HCT116 (cell line): ENCODE data around the gene HEXD. TPM values are rescaled to one million over a fixed set of nuclear protein-coding genes. Genes with fewer than 3 reads are reported as not detected.

Experiments used
- ATAC-seq: fragments of 200-7000 bp; cut with Tn5 transposase; 2 replicates; pipeline ENCODE4 v1.9.1; 2020; ENCODE audit warnings: mild to moderate bottlenecking, moderate library complexity
- BruUV-seq: library from RNA; stranded (reverse); fragments of 400-500 nt; replicated peaks from 2 replicates; lab custom pipeline; 2021; lab: Mats Ljungman, UMichigan
- CTCF ChIA-PET: fragments of 300-600 bp; sonication (Branson Sonifier 250); formaldehyde crosslinking; loops from one replicate; lab custom pipeline; 2021; ENCODE audit warnings: antibody characterized with exemption; lab: Charles Lee
- POLR2A ChIA-PET: fragments of 300-600, 350-600 bp; sonication (Branson Sonifier 250); formaldehyde crosslinking; loops from one replicate; lab custom pipeline; 2021; ENCODE audit warnings: antibody characterized with exemption; lab: Charles Lee
- RAD21 ChIA-PET, 2 experiments: fragments of 300-600 bp; sonication (Branson Sonifier 250); formaldehyde crosslinking; loops; one replicate each; lab custom pipeline; 2023; ENCODE audit warnings: low total read pairs in 2 of 2; ENCODE audit not compliant: uncharacterized antibody in 2 of 2, unreplicated experiment in 2 of 2, low non-redundant PET in 1 of 2; lab: Charles Lee
- DNase-seq: peaks from one replicate; pipeline ENCODE4 v3.0.0-alpha.2; 2010; ENCODE audit warnings: low read depth, low spot score
- H2AFZ ChIP-seq: fragments of 200-600 bp; shearing (Covaris generic), sonication (generic); 2 replicates; pipeline ENCODE4 v1.6.1; 2017; ENCODE audit warnings: low read depth, mixed run types, mixed read lengths, antibody characterized with exemption, low read length; ENCODE audit not compliant: poor library complexity, severe bottlenecking
- H3K27ac ChIP-seq: 2 replicates; pipeline ENCODE4 v1.5.1; 2012; ENCODE audit warnings: low read depth, low read length
- H3K27me3 ChIP-seq: fragments of 200-600 bp; sonication (generic); 2 replicates; pipeline ENCODE4 v1.6.1; 2016; ENCODE audit warnings: mixed run types, low read length, mixed read lengths; ENCODE audit not compliant: insufficient read depth
- H3K36me3 ChIP-seq, 2 experiments: fragments of 200-500 bp in 1 of 2; fragments of 200-600 bp in 1 of 2; sonication (Bioruptor generic) in 1 of 2; sonication (generic) in 1 of 2; 2 replicates each; pipeline versions ENCODE4 v1.5.1 to v1.6.1; 2014 to 2016; ENCODE audit warnings: low read length in 2 of 2, inconsistent platforms in 1 of 2, mixed read lengths in 1 of 2, mixed run types in 1 of 2; ENCODE audit not compliant: insufficient read depth in 2 of 2, control insufficient read depth in 1 of 2
- H3K4me1 ChIP-seq, 2 experiments: fragments of 200-600 bp in 1 of 2; sonication (generic) in 1 of 2; 2 replicates each; pipeline versions ENCODE4 v1.5.1 to v1.6.1; 2012 to 2017; ENCODE audit warnings: low read length in 2 of 2, inconsistent platforms in 1 of 2, mild to moderate bottlenecking in 1 of 2, mixed read lengths in 1 of 2, mixed run types in 1 of 2, moderate library complexity in 1 of 2; ENCODE audit not compliant: insufficient read depth in 2 of 2, control insufficient read depth in 1 of 2
- H3K4me2 ChIP-seq: fragments of 200-600 bp; sonication (generic); 2 replicates; pipeline ENCODE4 v1.6.1; 2017; ENCODE audit warnings: mixed run types, low read length, mixed read lengths
- H3K4me3 ChIP-seq, 2 experiments: fragments of 200-600 bp in 1 of 2; sonication (generic) in 1 of 2; replicated peaks in 1 of 2; 2 replicates each; pipeline ENCODE4 v1.5.1; 2011 to 2016; ENCODE audit warnings: low read length in 2 of 2, control low read depth in 1 of 2, low read depth in 1 of 2, mild to moderate bottlenecking in 1 of 2, mixed read lengths in 1 of 2, mixed run types in 1 of 2
- H3K79me2 ChIP-seq: fragments of 200-600 bp; sonication (generic); 2 replicates; pipeline ENCODE4 v1.6.1; 2017; ENCODE audit warnings: mild to moderate bottlenecking, mixed run types, low read length, moderate library complexity, mixed read lengths; ENCODE audit not compliant: insufficient read depth
- H3K9ac ChIP-seq: fragments of 200-600 bp; sonication (generic); 2 replicates; pipeline ENCODE4 v1.6.1; 2016; ENCODE audit warnings: low read length, mixed read lengths
- H3K9me2 ChIP-seq: fragments of 200-600 bp; sonication (generic), shearing (Covaris generic); 2 replicates; pipeline ENCODE4 v1.6.1; 2017; ENCODE audit warnings: mixed run types, mild to moderate bottlenecking, moderate library complexity; ENCODE audit not compliant: insufficient read depth
- H3K9me3 ChIP-seq, 2 experiments: fragments of 200-500 bp in 1 of 2; fragments of 200-600 bp in 1 of 2; sonication (Bioruptor generic) in 1 of 2; sonication (generic) in 1 of 2; 2 replicates each; pipeline ENCODE4 v1.6.1; 2014 to 2017; ENCODE audit warnings: low read length in 2 of 2, mixed read lengths in 2 of 2, inconsistent platforms in 1 of 2, low read depth in 1 of 2, mild to moderate bottlenecking in 1 of 2, mixed run types in 1 of 2, moderate library complexity in 1 of 2; ENCODE audit not compliant: control insufficient read depth in 1 of 2, insufficient read depth in 1 of 2
- H4K20me1 ChIP-seq: fragments of 200-600 bp; sonication (generic), shearing (Covaris generic); 2 replicates; pipeline ENCODE4 v1.6.1; 2017; ENCODE audit warnings: mixed run types, mild to moderate bottlenecking, moderate library complexity; ENCODE audit not compliant: insufficient read depth
- ATF3 ChIP-seq: IDR thresholded peaks from 2 replicates; pipeline ENCODE4 v1.6.1; 2012
- EGR1 ChIP-seq: IDR thresholded peaks from 2 replicates; pipeline ENCODE4 v1.6.1; 2012; ENCODE audit warnings: low read depth
- ELF1 ChIP-seq: IDR thresholded peaks from 2 replicates; pipeline ENCODE4 v1.6.1; 2012; ENCODE audit warnings: low read depth, borderline replicate concordance
- EZH2 ChIP-seq: fragments of 200-600 bp; sonication (generic); IDR thresholded peaks from 2 replicates; pipeline ENCODE4 v1.6.1; 2017; ENCODE audit warnings: antibody characterized with exemption, mixed run types
- EZH2phosphoT487 ChIP-seq: fragments of 200-600 bp; IDR thresholded peaks from 2 replicates; pipeline ENCODE4 v1.6.1; 2018; ENCODE audit warnings: antibody characterized with exemption, borderline replicate concordance
- POLR2A ChIP-seq: IDR thresholded peaks from 2 replicates; pipeline ENCODE4 v1.7.0; 2011; ENCODE audit warnings: borderline replicate concordance; ENCODE audit not compliant: insufficient read depth, insufficient read length; ENCODE audit errors: extremely low read depth
- POLR2AphosphoS5 ChIP-seq: IDR thresholded peaks from 2 replicates; pipeline ENCODE4 v1.6.1; 2011; ENCODE audit warnings: mild to moderate bottlenecking, low read depth, low read length, moderate library complexity
- SIN3A ChIP-seq: IDR thresholded peaks from 2 replicates; pipeline ENCODE4 v1.6.1; 2012; ENCODE audit warnings: low read depth
- SRF ChIP-seq: IDR thresholded peaks from 2 replicates; pipeline ENCODE4 v1.6.1; 2012; ENCODE audit warnings: low read depth
- TCF7L2 ChIP-seq: IDR thresholded peaks from 2 replicates; pipeline ENCODE4 v1.7.0; 2011; ENCODE audit warnings: borderline replicate concordance, inconsistent platforms; ENCODE audit not compliant: insufficient read depth, insufficient read length; ENCODE audit errors: extremely low read depth
- ZBTB33 ChIP-seq: IDR thresholded peaks from 2 replicates; pipeline ENCODE4 v1.6.1; 2011; ENCODE audit warnings: mild to moderate bottlenecking, low read length, moderate library complexity; ENCODE audit not compliant: insufficient replicate concordance; ENCODE audit errors: extremely low read depth
- intact Hi-C: fragments of 100-400 bp; cut with micrococcal nuclease; formaldehyde crosslinking; loops from 2 replicates; pipeline ENCODE4 v1.10.0; 2022
- total RNA-seq: library from RNA; stranded (reverse); gene quantifications from one replicate; pipeline ENCODE4 v1.2.1, GENCODE V29; 2021; ENCODE audit not compliant: unreplicated experiment
- TF ChIP-seq, protein P1 (sequence below): IDR thresholded peaks from 2 replicates; pipeline ENCODE4 v1.6.1; 2012

HEXD gene
- total RNA-seq, 1 experiment from 2014 or later = 45.2 TPM

DNA sequence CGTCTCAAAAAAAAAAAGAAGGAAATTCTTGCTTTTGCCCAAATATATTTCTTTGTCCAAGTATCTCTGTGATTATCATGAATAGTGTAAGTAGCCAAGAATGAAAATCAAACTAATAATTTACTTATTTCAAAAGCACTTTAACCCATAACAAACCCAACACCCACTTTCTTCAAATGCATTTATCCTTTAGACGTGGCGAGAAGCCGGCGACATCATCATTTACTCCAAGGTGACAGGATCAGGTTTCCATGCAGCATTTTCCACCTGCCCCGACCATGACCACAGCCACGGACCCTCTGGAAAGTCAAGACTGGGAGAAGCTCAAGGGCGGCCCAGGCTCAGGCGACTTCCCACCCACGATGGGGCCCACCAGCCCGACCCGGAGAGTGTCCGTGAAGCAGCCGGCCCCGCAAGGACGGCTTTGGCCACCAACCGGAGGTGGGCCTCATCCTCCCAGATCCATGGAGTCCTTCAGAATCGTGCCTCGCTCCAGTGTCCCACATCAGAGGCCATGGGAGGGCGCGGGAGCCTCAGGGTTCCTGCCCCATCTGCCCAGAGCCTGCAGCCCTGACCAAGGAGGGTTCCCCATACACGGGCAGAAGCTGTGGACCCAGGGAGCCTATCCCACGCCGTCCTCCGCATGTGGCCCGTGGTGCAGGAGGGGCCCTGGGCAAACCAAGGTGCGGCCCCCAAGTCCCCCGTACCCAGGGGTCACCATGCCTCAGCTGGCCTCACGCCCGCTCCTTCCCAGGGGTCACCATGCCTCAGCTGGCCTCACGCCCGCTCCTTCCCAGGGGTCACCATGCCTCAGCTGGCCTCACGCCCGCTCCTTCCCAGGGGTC is 27.9 kb upstream of the HEXD start:
- Histone ChIP-seq H4K20me1 (no peaks in the 10 kb centered on the region), H3K4me1 (peaks cover 4 to 17% of the 10 kb centered on the region in 2 experiments), H3K9ac (no peak overlapping the region), H3K27ac (no peak overlapping the region), H3K9me3 (no peaks in the 10 kb centered on the region), H3K9me2 (no peaks in the 10 kb centered on the region), H2AFZ (no peak overlapping the region), H3K79me2 (no peaks in the 10 kb centered on the region), H3K36me3 (no peaks in the 10 kb centered on the region), H3K4me2 (no peak overlapping the region), H3K4me3 (no peak overlapping the region), H3K27me3 (no peaks in the 10 kb centered on the region)
- ChIA-PET CTCF (no interaction called here), RAD21 (no interaction called here), POLR2A (no interaction called here)
- intact Hi-C loops = no loop called here
- DNase-seq (no peak), ATAC-seq (no peak)
- TF ChIP-seq EGR1 (no peak), POLR2A (no peak), EZH2phosphoT487 (no peak), POLR2AphosphoS5 (no peak), EZH2 (no peak), ATF3 (no peak), ELF1 (no peak), TCF7L2 (no peak), SIN3A (no peak), ZBTB33 (no peak), SRF (no peak)
- TF ChIP-seq, protein P1, sequence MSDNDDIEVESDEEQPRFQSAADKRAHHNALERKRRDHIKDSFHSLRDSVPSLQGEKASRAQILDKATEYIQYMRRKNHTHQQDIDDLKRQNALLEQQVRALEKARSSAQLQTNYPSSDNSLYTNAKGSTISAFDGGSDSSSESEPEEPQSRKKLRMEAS = no peak
- no TSS peak for BruUV-seq
